Measurements from ENCODE around the gene DNMT3L. TPM values are rescaled to one million over a fixed set of nuclear protein-coding genes. Genes with fewer than 3 reads are reported as not detected.
"Not testable (repeated sequence)": the region's sequence is repeated elsewhere in the genome, so short reads cannot be mapped to it uniquely, and the experiment has no call there.

DNMT3L gene
- polyA plus RNA-seq, 3 donors = not detected

GRCh38 chr21:44220674-44221073 is 41.0 kb downstream of the DNMT3L start:
- H3K27ac ChIP-seq (ENCODE audit: low read depth, low read length) = not testable (repeated sequence)
- WGBS, 3 donors = no CpG with 5 or more reads among the region's 18 CpGs

- WGBS, 3 donors = no CpG with 5 or more reads among the region's 8 CpGs
- H3K27ac ChIP-seq (ENCODE audit: low read depth, low read length) = not testable (repeated sequence)
These were observed 43.2 kb downstream of the DNMT3L start for GRCh38 chr21:44218461-44218860.

- 94% methylated on average over 2 of the region's 2 CpGs; no CpG with 5 or more reads in 2 of the 3 donors for WGBS, 3 donors
- H3K27ac ChIP-seq (ENCODE audit: low read depth, low read length) = not testable (repeated sequence)
These were observed 49.7 kb downstream of the DNMT3L start for GRCh38 chr21:44211978-44212377.

GRCh38 chr21:44211574-44211973 is 50.1 kb downstream of the DNMT3L start:
- H3K27ac ChIP-seq (ENCODE audit: low read depth, low read length) = not testable (repeated sequence)
- WGBS, 3 donors = 95% methylated on average over 2 of the region's 3 CpGs; no CpG with 5 or more reads in 2 of the 3 donors

- not testable (repeated sequence) for H3K27ac ChIP-seq (ENCODE audit: low read depth, low read length)
- 28 to 34% methylated on average over 5 to 11 of the region's 15 CpGs; no CpG with 5 or more reads in 1 of the 3 donors for WGBS, 3 donors
These were observed 53.6 kb downstream of the DNMT3L start for GRCh38 chr21:44207860-44208646.

- not testable (repeated sequence) for H3K27ac ChIP-seq (ENCODE audit: low read depth, low read length)
- no CpG with 5 or more reads among the region's 33 CpGs for WGBS, 3 donors
These were observed 54.7 kb downstream of the DNMT3L start for GRCh38 chr21:44206698-44207676.

GRCh38 chr21:44206187-44206586 is 55.5 kb downstream of the DNMT3L start:
- no CpG with 5 or more reads among the region's 24 CpGs for WGBS, 3 donors
- H3K27ac ChIP-seq (ENCODE audit: low read depth, low read length) = not testable (repeated sequence)

- WGBS, 3 donors = no CpG with 5 or more reads among the region's 30 CpGs
- not testable (repeated sequence) for H3K27ac ChIP-seq (ENCODE audit: low read depth, low read length)
These were observed 59.0 kb downstream of the DNMT3L start for GRCh38 chr21:44202590-44203299.

GRCh38 chr21:44199997-44200396 is 61.7 kb downstream of the DNMT3L start:
- not testable (repeated sequence) for H3K27ac ChIP-seq (ENCODE audit: low read depth, low read length)
- 92 to 93% (median 92%) methylated on average over 10 to 11 of the region's 11 CpGs for WGBS, 3 donors

- H3K27ac ChIP-seq (ENCODE audit: low read depth, low read length) = no peak overlapping the region
- 68 to 87% (median 85%) methylated on average over 14 to 15 of the region's 15 CpGs for WGBS, 3 donors
These were observed 62.2 kb downstream of the DNMT3L start for GRCh38 chr21:44199448-44199847.

- not testable (repeated sequence) for H3K27ac ChIP-seq (ENCODE audit: low read depth, low read length)
- 72 to 78% (median 75%) methylated on average over 6 to 14 of the region's 21 CpGs for WGBS, 3 donors
These were observed 64.6 kb downstream of the DNMT3L start for GRCh38 chr21:44197156-44197516.

Other genes with a start within 250 kb of the DNMT3L start
- gene TRAPPC10, start 249.6 kb downstream of the DNMT3L start, polyA plus RNA-seq = 10 to 100 TPM in 2 of 3 donors, 1 to 10 TPM in 1; 5.1 to 15.7 (median 10.9) TPM
- gene PWP2, start 154.5 kb downstream of the DNMT3L start, polyA plus RNA-seq = 1 to 10 TPM; 5.0 to 5.4 (median 5.2) TPM
- 10 to 100 TPM in 1 of 3 donors, 1 to 10 TPM in 2; 8.0 to 32.7 (median 8.9) TPM for gene GATD3, start 128.2 kb downstream of the DNMT3L start, polyA plus RNA-seq
- 1 to 10 TPM in 2 of 3 donors, under 1 TPM in 1; 0.56 to 2.4 (median 1.1) TPM for gene ICOSLG, start 21.0 kb downstream of the DNMT3L start, polyA plus RNA-seq
- gene AIRE, start 24.0 kb upstream of the DNMT3L start, polyA plus RNA-seq = under 1 TPM in 2 of 3 donors, not detected in 1; 0.03 to 0.15 TPM
- gene PFKL, start 38.2 kb upstream of the DNMT3L start, polyA plus RNA-seq = 100 to 1,000 TPM in 1 of 3 donors, 10 to 100 TPM in 2; 50.2 to 134 (median 87.7) TPM
- 10 to 100 TPM; 27.4 to 40.0 (median 30.3) TPM for gene CFAP410, start 77.5 kb upstream of the DNMT3L start, polyA plus RNA-seq
- gene TRPM2, start 91.7 kb upstream of the DNMT3L start, polyA plus RNA-seq = 1 to 10 TPM in 2 of 3 donors, under 1 TPM in 1; 0.72 to 4.2 (median 1.9) TPM
- gene LRRC3, start 193.6 kb upstream of the DNMT3L start, polyA plus RNA-seq = 1 to 10 TPM in 2 of 3 donors, under 1 TPM in 1; 0.81 to 2.4 (median 2.1) TPM

Data from adipose tissue (tissue), 3 donors.